ENCODE measurements around the gene CAPN8. TPM values are rescaled to one million over a fixed set of nuclear protein-coding genes. Genes with fewer than 3 reads are reported as not detected.

Gene CAPN8
- total RNA-seq, result 0.28 TPM in 1 of 2 replicates, not detected in the other

DNA sequence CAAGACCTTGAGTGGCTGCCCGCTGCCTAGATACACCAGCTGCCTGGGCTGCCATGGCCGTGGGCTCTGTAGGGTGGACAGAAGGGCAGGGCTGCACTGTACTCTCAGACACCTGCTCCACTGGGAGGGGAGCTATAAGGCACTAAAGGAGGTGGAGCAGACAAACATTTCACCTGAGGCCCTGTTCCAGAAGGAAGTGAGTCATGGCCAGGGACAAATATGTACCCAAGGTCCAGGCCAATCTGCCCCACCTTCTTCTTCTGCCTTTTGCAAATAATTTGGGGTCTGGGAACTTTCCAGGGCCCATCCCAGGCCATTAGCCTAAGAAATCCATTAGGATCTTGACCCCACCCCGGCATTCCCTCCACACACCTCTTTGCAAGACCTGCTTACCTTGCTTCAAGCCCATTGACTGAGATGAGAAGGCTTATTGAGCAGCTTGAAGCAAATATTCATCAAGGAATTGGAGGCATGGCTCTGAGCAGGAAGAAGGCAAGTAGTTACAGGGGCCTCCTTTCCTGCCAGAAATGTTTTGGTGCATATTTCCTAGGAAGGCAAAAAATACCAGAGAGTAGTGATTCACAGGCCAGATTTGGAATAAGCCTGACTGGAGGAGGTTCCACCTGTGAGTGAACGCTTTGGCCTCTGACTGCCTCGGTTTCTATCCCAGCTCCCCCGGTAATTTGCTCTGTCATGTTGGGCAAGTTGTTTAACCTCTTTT, at the start of gene CAPN8:
Gene CAPN8 (minus strand): TSS at position 110 of the 721 bp plus-strand sequence. CDS start 55 bp downstream, at position 55.

DNA sequence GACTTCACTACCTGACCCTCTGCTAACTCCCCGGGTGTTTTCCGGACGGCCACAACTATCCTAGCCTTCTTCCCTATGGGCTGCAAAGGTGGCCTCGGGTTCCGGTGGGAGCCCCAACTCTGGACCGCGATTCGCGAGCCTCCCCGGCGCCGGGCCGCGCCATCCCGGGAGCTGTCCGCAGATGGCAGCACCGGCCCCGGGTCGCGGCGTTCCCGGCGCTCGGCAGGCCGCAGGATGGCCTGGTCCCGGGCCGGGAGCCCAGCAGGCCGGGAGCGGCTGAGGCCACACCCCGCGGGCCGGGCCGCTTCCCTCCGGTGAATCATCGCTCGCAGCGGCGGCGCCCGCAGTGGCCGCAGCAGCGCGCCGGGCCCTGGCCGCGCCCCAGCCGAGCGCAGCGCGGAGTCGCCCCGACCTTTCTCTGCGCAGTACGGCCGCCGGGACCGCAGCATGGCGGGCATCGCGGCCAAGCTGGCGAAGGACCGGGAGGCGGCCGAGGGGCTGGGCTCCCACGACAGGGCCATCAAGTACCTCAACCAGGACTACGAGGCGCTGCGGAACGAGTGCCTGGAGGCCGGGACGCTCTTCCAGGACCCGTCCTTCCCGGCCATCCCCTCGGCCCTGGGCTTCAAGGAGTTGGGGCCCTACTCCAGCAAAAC, 46.8 kb upstream of the CAPN8 start, which contains the start of gene CAPN2:
Gene CAPN2 (plus strand): TSS at position 346 of the 656 bp plus-strand sequence. CDS start 102 bp downstream, at position 448.

Other genes with a start within 250 kb of the CAPN8 start
- gene CAPN2, start 46.8 kb upstream of the CAPN8 start, total RNA-seq, result 286 and 401 TPM in 2 replicates
- gene TP53BP2, start 180.2 kb upstream of the CAPN8 start, total RNA-seq, result 18.6 and 41.2 TPM in 2 replicates